ENCODE measurements around the gene CDCA7L. TPM values are rescaled to one million over a fixed set of nuclear protein-coding genes. Genes with fewer than 3 reads are reported as not detected.
"Not testable (repeated sequence)": the region's sequence is repeated elsewhere in the genome, so short reads cannot be mapped to it uniquely, and the experiment has no call there.

The CDCA7L gene
- total RNA-seq, 1 donor from 2014 or later: 10.7 TPM

- ATAC-seq: no peak
Measured at GRCh38 chr7:21908746-21909145, 37.0 kb downstream of the CDCA7L start.

GRCh38 chr7:21903020-21903786, 42.5 kb downstream of the CDCA7L start:
- no peak for ATAC-seq

- no peak for ATAC-seq
Measured at GRCh38 chr7:21902240-21902639, 43.5 kb downstream of the CDCA7L start.

- no peak for ATAC-seq
Measured at GRCh38 chr7:21898265-21898930, 47.3 kb downstream of the CDCA7L start.

GRCh38 chr7:21893401-21893800, 52.3 kb downstream of the CDCA7L start:
- no peak for ATAC-seq

- ATAC-seq: no peak
Measured at GRCh38 chr7:21891291-21891690, 54.4 kb downstream of the CDCA7L start.

- no peak for ATAC-seq
Measured at GRCh38 chr7:21887779-21888178, 57.9 kb downstream of the CDCA7L start.

GRCh38 chr7:21887353-21887752, 58.3 kb downstream of the CDCA7L start:
- no peak for ATAC-seq

- no peak for ATAC-seq
Measured at GRCh38 chr7:21886396-21886795, 59.3 kb downstream of the CDCA7L start.

- peak; percentile 69 for ATAC-seq
Measured at GRCh38 chr7:21884496-21884895, 61.2 kb downstream of the CDCA7L start.

GRCh38 chr7:21883501-21883900, 62.2 kb downstream of the CDCA7L start:
- not testable (repeated sequence) for ATAC-seq

- no peak for ATAC-seq
Measured at GRCh38 chr7:21883069-21883468, 62.6 kb downstream of the CDCA7L start.

- no peak for ATAC-seq
Measured at GRCh38 chr7:21869785-21870402, 75.8 kb downstream of the CDCA7L start.

- no peak for ATAC-seq
Measured at GRCh38 chr7:21868576-21868850, 77.2 kb downstream of the CDCA7L start.

GRCh38 chr7:21867816-21868575, 77.7 kb downstream of the CDCA7L start:
- ATAC-seq: no peak

GRCh38 chr7:21867226-21867625, 78.5 kb downstream of the CDCA7L start:
- ATAC-seq: no peak

GRCh38 chr7:21866731-21867130, 79.0 kb downstream of the CDCA7L start:
- no peak for ATAC-seq

GRCh38 chr7:21865631-21866204, 80.0 kb downstream of the CDCA7L start:
- ATAC-seq: not testable (repeated sequence)

- no peak for ATAC-seq
Measured at GRCh38 chr7:21851559-21851967, 94.1 kb downstream of the CDCA7L start.
